A204.1 (cell line): ENCODE measurements around the gene AGMAT.
"Not testable (repeated sequence)": the region's sequence is repeated elsewhere in the genome, so short reads cannot be mapped to it uniquely, and the experiment has no call there.

Source experiments
- FAIRE-seq: peaks from 2 replicates; lab custom pipeline; 2012; peaks lifted over from hg19 to GRCh38; lab: Jason Lieb, UNC

AGMAT gene

GRCh38 chr1:15610167-15610566, 25.3 kb upstream of the AGMAT start:
- no peak for FAIRE-seq

- no peak for FAIRE-seq
These were observed 24.8 kb upstream of the AGMAT start for GRCh38 chr1:15609631-15610030.

DNA sequence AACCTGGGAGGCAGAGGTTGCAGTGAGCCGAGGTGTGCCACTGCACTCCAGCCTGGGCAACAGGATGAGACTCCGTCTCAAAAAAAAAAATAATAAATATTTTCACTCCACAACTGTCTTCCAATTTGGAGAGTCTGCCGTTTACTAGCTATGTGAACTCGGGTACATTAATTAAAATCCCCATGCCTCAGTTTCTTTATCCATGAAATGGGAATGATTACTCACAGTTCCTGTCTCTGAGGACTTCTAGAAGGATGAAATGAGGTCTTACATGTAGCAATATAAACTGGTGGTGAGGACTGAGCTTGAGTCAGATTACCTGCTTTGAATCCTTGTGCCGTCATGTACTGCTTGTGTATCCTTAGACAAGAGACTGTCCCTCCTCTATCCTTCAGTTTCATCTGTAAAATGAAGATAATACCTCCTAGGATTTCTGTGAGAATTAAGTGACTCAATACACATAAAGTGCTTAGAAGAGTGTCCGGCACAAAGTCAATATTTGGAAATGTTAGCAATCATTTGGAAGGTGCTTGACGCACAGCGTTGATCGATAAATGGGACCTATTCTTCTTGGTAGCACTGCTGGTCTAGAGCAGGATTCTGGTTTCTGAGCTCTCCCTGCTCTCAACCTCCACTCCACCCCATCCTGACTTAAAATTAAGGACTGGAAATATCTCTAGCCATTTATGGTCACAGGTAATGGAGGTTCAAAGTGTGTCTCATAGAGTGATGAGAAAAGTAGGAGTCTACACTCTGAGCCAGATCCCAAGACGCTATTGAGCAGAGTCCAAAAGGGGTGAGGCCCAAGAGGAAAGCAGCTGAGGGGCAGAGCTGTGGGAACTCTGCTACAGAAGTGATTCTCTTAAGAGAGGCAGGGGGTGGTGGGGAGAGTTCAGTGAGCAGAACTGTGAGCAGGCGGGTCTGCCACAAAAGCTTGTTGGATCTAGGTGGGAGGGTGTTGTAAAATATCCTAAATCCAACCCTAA, 20.8 kb upstream of the AGMAT start:
- no peak for FAIRE-seq

GRCh38 chr1:15604400-15604799, 19.5 kb upstream of the AGMAT start:
- not testable (repeated sequence) for FAIRE-seq

DNA sequence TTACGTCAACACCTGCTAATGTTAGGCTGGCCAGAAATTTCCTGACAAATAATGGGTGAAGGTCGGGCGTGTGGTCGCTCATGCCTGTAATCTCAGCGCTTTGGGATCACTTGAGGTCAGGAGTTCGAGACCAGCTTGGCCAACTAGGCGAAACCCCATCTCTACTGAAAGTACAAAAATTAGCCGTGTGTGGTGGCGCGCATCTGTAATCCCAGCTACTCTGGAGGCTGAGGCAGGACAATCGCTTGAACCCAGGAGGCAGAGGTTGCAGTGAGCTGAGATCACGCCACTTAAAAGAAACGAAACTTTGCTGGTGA, 19.1 kb upstream of the AGMAT start:
- not testable (repeated sequence) for FAIRE-seq

DNA sequence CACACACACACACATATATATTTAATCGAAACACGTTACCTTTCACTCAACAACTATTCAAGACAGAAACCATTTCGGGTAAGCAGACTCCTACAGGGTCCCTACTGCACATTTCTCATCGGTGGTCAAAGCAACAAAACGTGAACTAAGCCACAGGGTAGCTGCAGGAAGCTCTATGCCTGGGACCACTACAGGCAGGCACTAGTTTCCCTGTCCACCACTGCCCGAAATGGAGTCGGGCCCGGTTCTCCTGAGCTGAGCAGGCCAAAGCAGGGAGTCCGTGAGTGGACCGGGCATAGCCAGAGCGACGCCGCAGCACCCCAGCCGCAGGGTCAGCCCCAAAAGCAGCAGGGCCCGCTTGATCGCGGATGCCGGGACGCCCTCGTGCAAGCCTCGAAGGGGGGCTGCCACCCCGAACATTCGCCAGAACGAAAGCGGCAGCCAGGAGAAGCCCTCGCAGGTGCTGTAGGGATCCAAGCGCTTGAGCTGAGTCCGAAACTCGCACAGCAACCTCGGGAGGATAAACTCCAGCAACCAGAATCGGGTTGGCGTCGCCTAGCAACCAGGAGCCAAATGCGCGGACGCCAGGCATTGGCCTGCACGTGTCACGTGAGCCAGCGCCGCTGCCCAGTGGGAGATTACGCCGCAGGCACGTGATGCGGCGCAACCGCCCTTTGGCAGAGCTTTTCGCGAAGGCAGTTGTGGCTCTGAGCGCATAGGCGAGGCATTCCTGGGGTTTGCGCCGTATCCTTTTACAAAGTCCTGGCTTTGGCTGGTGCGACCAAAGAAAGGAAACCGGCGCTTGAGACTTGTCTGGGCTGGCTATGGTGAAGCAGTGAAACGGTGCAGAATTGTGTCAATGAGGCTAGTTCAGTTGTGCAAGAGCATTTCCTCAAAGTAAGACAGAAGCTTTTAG, 18.5 kb upstream of the AGMAT start:
- FAIRE-seq: peak; percentile 71

GRCh38 chr1:15598436-15598835, 13.6 kb upstream of the AGMAT start:
- no peak for FAIRE-seq

DNA sequence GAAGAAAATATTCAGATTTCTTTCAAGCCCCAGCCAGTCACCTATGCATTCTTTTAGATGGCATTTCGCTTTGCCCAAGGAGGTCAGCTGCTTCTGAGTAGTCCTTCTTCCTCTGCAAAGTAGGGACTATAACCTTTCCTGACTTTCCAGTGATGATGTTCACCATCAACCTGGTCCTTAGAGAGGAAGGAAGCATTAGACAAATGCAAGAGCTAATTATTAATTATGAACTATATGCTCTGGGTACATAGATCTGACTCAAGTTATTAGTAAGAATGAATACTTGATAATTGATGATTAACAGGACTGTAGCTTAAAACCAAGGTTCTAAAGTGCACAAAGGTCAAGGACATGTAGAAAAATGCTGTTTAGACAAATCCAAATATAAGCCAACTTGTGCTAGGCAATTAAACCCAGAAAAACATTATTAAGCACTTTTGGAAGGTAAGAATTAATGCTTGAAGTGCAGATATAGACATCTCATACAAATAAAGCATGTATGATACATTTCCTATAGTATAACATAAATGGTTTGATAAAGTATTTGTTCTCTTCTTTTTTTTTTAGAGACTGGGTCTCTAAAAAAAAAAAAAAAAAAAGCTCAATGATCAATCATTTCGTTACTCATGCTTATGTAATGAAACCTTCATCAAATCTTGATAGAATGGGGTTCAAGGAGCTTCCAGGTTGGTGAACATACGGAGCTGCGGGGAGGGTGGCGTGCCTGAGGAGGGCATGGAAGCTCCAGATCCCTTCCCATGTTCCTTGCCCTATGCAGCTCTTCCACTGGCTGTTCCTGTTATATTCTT, 11.2 kb upstream of the AGMAT start:
- no peak for FAIRE-seq

DNA sequence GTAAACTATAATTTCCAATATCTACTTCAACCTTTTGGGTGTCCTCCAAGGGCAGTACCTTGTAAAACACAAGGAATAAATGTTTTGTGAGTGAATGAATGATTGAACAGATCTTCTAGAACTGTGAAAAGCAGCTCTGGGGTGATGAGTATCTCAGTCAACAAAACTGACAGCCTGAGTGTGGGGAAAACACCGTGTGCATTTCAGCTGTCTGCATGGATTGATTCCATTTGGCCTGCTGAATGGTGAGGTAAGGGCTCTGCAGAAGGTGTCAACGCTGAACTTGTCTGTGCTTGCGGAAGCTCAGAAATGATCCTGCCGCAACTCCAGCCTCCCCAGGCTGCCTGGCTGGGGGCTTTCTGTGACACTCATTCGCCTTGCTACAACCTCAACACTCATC, 7.4 kb upstream of the AGMAT start:
- FAIRE-seq: no peak

- no peak for FAIRE-seq
These were observed 1.7 kb downstream of the AGMAT start for GRCh38 chr1:15583016-15583706.

DNA sequence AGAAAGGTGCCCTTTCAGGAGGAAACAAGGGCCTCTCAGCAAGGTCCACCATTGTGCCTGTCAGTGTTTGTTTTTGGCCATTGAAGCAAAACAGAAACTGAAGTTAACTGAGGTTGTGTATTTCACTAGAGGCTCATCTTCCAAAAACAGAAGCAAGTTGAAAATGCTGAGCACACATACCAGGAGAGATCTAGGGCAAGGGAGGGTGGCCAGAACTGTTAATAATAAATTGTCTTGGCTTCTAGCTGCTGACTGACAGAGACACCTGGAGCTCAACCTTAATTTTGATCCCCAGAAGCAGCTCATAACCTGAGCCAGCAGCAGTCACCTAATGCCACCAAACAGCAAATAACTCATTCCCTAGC, 5.2 kb downstream of the AGMAT start:
- FAIRE-seq: no peak

GRCh38 chr1:15578921-15579682, 5.7 kb downstream of the AGMAT start:
- FAIRE-seq: no peak

DNA sequence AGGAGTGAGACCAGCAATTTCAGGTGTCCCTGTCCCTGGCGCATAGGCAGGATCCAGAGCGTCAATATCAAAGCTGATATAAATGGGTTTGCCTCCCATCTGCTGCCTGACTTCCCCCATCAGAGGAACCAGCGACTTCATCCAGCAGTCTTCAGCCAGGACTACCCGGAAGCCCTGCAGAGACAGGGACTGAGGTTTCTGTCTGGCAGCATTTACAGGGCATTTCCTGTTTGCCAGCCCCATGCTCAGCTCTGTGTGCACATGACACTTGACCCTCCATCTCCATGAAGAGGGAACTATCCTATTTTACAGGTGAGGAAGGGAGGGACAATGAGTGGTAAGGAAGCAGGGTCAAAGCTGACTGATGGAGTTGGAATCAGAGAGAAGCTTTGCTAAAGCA, 7.2 kb downstream of the AGMAT start:
- FAIRE-seq: no peak

GRCh38 chr1:15575549-15576150, 9.2 kb downstream of the AGMAT start:
- no peak for FAIRE-seq

DNA sequence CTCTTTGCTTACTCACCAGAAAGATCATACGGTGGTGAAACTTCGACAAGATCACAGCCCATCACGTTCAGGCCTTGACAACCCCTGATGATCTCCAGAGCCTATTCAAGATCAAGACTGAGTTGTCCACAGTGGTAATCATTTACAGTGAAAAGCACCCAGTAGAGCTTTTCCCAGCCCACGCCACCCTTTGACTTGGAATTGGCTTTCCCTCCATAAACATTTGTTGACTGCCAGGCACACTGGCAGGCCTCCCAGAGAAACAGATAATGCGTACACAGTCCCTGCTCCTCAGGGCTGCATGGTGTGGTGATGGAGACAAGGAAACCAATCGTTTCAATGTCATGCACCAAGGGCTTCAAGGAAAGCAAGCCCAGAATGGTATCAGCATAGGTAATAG, 10.1 kb downstream of the AGMAT start:
- no peak for FAIRE-seq

DNA sequence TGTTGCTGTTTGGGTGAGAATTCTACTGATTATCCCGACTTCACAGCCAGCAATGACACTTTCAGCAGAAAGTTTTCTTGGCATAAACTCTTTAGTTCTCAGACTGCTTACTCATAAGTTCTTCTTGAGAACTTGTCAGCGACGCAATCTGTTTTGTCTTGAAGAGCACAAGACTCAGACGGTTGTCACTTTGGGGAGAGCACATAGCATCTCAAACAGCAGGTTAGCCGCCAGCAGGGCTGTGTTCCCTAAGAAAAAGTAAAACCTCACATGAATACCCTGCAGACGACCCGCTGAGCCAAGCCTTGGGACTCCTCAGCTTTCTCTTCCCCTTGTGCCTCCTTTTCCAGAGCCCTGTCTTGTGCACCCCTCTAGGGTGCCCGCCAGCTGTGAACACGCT, 11.4 kb downstream of the AGMAT start:
- FAIRE-seq: no peak

GRCh38 chr1:15571266-15571665, 13.6 kb downstream of the AGMAT start:
- no peak for FAIRE-seq

GRCh38 chr1:15570861-15571260, 14.0 kb downstream of the AGMAT start:
- FAIRE-seq: no peak

- no peak for FAIRE-seq
These were observed 16.3 kb downstream of the AGMAT start for GRCh38 chr1:15568387-15569073.

- FAIRE-seq: no peak
These were observed 25.6 kb downstream of the AGMAT start for GRCh38 chr1:15559189-15559810.
